Effector memory CD4-positive, alpha-beta T cell (primary cell): ENCODE results near the gene FCGR3A.

Experiments used
- DNase-seq, 3 donors: peaks; one replicate each; pipeline ENCODE4 v3.0.0-alpha.2; 2020
- H3K27ac ChIP-seq: 2 replicates; pipeline ENCODE4 v1.7.0; 2013; ENCODE audit warnings: mild to moderate bottlenecking, low read length, moderate library complexity; ENCODE audit not compliant: insufficient read depth, poor library complexity, severe bottlenecking
- H3K27me3 ChIP-seq: replicated peaks from 2 replicates; pipeline ENCODE4 v1.7.0; 2013; ENCODE audit warnings: mild to moderate bottlenecking, low read length; ENCODE audit not compliant: insufficient read depth, control insufficient read depth, poor library complexity, severe bottlenecking
- H3K36me3 ChIP-seq: 2 replicates; pipeline ENCODE4 v1.7.0; 2013; ENCODE audit warnings: mild to moderate bottlenecking, low read length, moderate library complexity; ENCODE audit not compliant: control insufficient read depth, insufficient read depth
- H3K4me1 ChIP-seq: 2 replicates; pipeline ENCODE4 v1.7.0; 2013; ENCODE audit warnings: low read length, mild to moderate bottlenecking; ENCODE audit not compliant: control insufficient read depth, insufficient read depth, poor library complexity, severe bottlenecking
- H3K4me3 ChIP-seq: 2 replicates; pipeline ENCODE4 v1.7.0; 2013; ENCODE audit warnings: low read length, low read depth, mild to moderate bottlenecking; ENCODE audit not compliant: insufficient read depth, poor library complexity, severe bottlenecking
- H3K9me3 ChIP-seq: 2 replicates; pipeline ENCODE4 v1.7.0; 2013; ENCODE audit warnings: mild to moderate bottlenecking, low read length, moderate library complexity; ENCODE audit not compliant: control insufficient read depth

Gene FCGR3A

DNA sequence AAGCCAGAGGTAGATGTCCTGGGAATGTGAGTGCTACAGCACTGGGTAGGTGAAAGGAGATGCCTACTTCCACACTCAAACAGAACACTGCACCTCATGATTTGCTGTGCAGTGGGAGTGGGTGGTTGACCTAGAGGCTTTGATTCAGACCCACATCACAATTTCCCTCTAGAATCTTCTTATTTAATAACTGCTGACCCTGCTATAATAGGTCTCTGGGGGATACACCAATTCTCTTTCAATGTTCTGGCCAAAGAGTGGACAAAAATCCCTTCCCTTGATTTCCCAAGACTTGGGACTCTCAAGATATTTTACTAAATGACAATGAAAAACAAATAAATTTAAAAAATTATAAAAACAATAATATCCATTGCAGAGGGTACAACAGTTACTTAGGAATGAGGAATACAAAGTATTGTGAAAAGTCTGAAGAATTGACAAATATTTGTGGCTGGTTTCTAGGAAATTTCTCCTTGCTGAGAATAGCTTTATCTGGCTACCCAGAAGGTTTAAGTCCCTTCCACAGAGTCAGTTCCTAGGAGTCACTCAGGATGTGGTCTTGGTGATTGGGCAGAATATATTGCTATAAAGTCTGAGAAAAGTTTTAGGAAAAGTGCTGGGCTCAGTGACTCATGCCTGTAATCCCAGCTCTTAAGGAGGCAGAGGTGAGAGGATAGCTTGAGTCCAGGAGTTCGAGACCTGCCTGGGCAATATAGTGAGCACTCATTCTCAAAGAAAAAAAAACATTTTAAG lies 46.8 kb downstream of the FCGR3A start:
- H3K36me3 ChIP-seq = no peaks in the 10 kb centered on the region
- H3K4me1 ChIP-seq = no peaks in the 10 kb centered on the region
- H3K9me3 ChIP-seq = no peaks in the 10 kb centered on the region
- DNase-seq = no peak
- no peak overlapping the region for H3K27ac ChIP-seq
- H3K4me3 ChIP-seq = no peak overlapping the region
- H3K27me3 ChIP-seq = peaks cover 4% of the 10 kb centered on the region

DNA sequence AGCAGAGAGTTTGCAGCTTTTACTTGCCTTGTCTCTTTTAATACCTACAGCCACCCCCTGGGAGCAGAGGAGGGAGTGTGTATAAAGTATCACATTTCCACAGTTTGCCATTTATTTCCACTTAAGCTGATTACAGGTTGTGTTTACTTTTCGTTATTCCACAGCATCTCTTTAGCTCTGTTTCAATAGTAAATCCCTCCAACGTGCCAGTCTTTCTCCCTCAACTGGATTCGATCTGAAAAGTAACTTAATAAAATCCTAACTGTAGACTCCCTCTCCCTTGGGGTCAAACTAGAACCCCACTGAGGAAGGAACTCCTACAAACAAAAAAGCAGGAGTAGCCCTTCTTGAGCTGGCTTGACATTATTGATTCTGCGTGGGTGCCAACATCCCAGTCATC lies 47.4 kb downstream of the FCGR3A start:
- H3K27me3 ChIP-seq = peaks cover 4% of the 10 kb centered on the region
- H3K27ac ChIP-seq = no peak overlapping the region
- H3K4me3 ChIP-seq = no peak overlapping the region
- no peaks in the 10 kb centered on the region for H3K36me3 ChIP-seq
- no peaks in the 10 kb centered on the region for H3K9me3 ChIP-seq
- DNase-seq = no peak
- no peaks in the 10 kb centered on the region for H3K4me1 ChIP-seq

DNA sequence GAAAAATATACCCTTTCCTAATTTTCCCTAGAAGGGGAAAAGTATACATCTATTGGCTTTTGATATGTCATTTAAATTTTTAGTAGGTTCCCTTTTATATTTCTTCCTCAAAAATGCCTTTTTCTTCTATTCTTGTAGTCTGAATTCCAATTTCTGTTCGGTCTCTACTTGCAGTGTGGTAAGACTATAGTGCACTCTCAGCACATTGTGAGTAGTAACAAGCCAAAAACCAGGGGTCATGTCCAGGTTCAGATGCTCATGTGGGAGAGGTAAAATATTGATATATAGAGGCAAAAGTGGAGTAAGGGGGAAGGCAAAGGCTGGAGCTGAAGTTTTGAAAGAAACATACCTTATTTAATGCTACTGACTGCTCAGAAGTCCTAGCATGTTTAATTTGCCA lies 48.4 kb downstream of the FCGR3A start:
- Histone ChIP-seq H3K4me3 (no peak overlapping the region), H3K27me3 (no peaks in the 10 kb centered on the region), H3K9me3 (no peaks in the 10 kb centered on the region), H3K36me3 (no peaks in the 10 kb centered on the region), H3K4me1 (no peaks in the 10 kb centered on the region), H3K27ac (no peak overlapping the region)
- DNase-seq = no peak

DNA sequence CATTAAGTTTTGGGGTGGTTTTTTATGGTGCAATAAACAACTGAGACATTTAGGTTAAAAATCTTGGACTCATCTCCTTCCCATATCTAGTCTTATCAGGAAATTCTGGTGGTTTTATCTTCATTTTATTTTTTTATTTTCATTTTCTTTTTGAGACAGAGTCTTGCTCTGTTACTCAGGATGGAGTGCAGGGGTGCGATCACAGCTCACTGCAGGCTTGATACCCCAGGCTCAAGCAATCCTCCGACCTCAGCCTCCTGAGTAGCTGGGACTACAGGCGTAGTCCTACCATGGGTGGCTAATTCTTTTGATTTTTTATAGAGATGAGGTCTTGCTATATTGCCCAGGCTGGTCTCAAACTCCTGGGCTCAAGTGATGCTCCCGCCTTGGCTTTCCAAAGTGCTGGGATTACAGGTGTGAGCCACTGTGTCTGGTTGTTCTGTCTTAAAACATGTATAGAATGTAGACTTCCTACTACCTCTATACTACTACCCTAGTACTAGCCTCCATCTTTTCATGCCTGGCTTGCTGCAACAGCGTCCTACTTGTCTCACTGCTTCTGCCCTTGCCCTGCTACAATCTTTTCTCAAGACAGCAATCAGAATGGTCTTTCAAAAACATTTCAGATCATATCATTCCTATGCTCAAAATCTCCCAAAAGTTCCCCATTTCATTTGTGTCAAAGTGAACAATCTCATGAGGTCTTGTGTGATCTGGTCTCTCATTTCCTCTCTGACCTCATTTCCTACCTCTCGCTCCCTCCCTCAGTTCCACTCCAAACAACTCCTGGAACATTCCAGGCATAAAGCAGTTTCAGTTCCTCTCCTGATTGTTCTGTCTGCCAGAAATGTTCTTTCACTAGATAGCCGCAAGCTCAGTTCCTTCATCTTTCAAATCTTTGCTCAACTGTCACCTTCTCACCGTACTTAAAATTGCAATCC lies 50.2 kb downstream of the FCGR3A start:
- no peaks in the 10 kb centered on the region for H3K27me3 ChIP-seq
- no peaks in the 10 kb centered on the region for H3K4me1 ChIP-seq
- no peak for DNase-seq
- no peaks in the 10 kb centered on the region for H3K36me3 ChIP-seq
- H3K4me3 ChIP-seq = no peak overlapping the region
- H3K27ac ChIP-seq = no peak overlapping the region
- no peaks in the 10 kb centered on the region for H3K9me3 ChIP-seq

DNA sequence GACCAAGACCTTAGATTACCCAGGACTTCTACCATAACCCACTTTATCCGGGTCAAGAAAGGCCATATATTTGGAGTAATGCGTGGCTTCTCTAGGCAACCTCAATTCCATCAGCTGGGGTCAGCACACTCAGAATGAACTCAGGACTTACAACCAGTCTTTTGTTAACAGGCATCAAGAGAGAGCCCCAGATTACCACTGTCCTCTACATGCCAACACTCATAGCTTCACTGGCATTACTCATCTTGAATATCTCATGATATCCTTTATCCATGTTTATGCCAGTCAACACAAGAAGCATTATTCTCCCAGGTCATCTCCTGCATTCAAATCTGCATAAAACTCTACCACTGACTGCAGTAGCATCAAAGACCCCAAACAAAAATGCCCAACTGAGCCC lies 51.0 kb downstream of the FCGR3A start:
- H3K4me3 ChIP-seq = no peak overlapping the region
- no peaks in the 10 kb centered on the region for H3K4me1 ChIP-seq
- no peak overlapping the region for H3K27ac ChIP-seq
- DNase-seq = no peak
- H3K36me3 ChIP-seq = no peaks in the 10 kb centered on the region
- no peaks in the 10 kb centered on the region for H3K27me3 ChIP-seq
- no peaks in the 10 kb centered on the region for H3K9me3 ChIP-seq

DNA sequence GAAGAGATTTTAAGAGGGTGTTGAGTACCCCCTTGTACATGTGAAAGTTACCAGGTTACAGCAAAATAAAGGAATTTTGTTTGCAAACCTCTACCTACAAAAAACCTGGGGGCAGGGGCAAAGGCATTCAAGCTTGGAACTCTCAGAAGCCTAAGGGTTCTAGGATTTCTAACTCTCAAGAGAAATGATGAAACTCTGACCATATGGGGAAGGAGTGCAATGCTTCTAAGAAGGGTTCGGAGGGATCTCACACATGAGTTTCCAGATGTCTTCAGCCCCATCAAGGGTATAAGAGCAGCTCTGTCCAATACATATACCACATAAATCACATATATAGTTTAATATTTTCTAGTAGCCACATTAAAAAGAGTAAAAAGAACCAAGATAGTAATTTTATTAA lies 51.7 kb downstream of the FCGR3A start:
- H3K36me3 ChIP-seq = no peaks in the 10 kb centered on the region
- H3K27ac ChIP-seq = no peak overlapping the region
- H3K9me3 ChIP-seq = no peaks in the 10 kb centered on the region
- no peak overlapping the region for H3K4me3 ChIP-seq
- DNase-seq = no peak
- no peaks in the 10 kb centered on the region for H3K27me3 ChIP-seq
- H3K4me1 ChIP-seq = no peaks in the 10 kb centered on the region

DNA sequence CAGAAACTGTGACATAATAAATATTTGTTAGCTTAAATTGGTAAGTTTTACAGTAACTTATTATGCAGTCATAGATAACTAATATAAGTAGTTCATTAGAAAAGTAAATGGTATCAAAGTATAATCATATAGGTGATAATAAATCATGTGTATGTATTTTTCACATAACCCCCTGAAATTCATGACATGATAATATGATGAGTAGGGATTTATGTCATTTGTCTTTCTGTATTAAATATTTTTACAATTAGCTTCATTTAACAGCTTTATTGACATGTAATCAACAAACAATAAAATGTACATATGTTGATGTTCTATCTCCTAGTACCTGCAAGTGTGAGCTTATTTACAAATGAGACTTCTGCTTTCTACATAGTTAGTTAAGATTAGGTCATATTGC lies 54.1 kb downstream of the FCGR3A start:
- no peak for DNase-seq
- Histone ChIP-seq H3K9me3 (no peaks in the 10 kb centered on the region), H3K36me3 (no peaks in the 10 kb centered on the region), H3K4me3 (no peak overlapping the region), H3K27me3 (no peaks in the 10 kb centered on the region), H3K27ac (no peak overlapping the region), H3K4me1 (no peaks in the 10 kb centered on the region)

DNA sequence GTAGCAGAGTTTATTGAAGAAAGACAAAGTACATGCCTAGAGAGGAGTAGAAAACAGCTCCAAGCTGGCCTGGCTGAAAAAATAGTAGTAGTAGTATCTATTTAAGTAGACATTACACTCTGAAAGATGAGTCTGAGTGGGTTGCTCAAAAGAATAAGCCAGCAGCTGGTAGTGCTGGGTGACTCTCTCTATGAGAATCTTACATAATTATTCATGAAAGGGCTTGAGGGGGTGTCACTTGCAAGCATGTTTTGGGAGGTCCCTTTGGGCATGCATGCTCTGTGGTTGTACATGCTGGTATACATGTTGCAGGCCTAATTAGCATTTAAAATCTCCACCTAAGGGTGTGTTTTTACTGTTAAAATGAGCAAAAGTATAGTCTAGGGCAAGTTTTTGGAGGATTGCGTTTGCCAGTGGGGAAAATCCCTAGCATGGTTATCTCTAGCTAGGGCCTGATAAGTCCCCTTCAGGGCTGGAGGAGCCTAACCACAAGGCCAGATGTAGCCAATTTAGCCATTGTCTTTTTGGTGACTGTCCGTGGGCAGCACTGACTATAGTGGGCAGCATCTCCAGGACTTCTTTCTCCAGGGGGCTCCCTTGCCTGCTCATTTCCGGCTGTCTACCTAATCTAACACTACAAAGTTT lies 55.4 kb downstream of the FCGR3A start:
- Histone ChIP-seq H3K27me3 (no peaks in the 10 kb centered on the region), H3K4me3 (no peak overlapping the region), H3K4me1 (no peaks in the 10 kb centered on the region), H3K27ac (no peak overlapping the region), H3K36me3 (no peaks in the 10 kb centered on the region), H3K9me3 (no peaks in the 10 kb centered on the region)
- DNase-seq = no peak

DNA sequence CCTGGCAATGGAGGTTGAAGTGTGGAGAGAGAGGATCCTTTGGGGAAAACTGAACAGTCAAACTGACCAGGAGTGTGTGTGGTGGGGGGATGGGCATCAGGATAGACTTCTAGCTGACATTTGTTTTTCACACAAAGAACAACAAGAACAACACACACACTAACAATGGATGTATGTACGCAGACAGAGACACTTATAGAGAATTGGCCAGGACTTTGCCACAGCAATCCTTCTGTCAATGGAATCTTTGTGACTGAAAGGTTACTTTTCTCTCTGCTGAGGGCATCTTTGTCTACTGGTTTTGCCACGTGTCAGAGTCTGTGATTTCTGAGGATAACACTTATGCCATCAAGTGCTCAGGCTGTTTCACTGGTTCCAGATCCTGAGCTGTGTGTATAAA lies 56.8 kb downstream of the FCGR3A start:
- H3K27me3 ChIP-seq = no peaks in the 10 kb centered on the region

More for the DNA sequence above, 56.8 kb downstream of the FCGR3A start:
- Histone ChIP-seq H3K36me3 (no peaks in the 10 kb centered on the region), H3K9me3 (no peaks in the 10 kb centered on the region), H3K4me3 (no peak overlapping the region), H3K27ac (no peak overlapping the region), H3K4me1 (no peaks in the 10 kb centered on the region)
- DNase-seq = no peak
